SK-N-MC (cell line): Measurements from ENCODE around the gene EDA.

Experiments used
- EZH2 ChIP-seq: fragments of 200-600 bp; sonication (generic); IDR thresholded peaks from one replicate; pipeline ENCODE4 v1.6.1; 2017; ENCODE audit warnings: antibody characterized with exemption
- POLR2AphosphoS5 ChIP-seq: IDR thresholded peaks from 2 replicates; pipeline ENCODE4 v1.6.1; 2012; ENCODE audit warnings: mild to moderate bottlenecking, low read depth, low read length, borderline replicate concordance

GRCh38 chrX:70084592-70085240 lies 468.8 kb downstream of the EDA start:
- no peak for TF ChIP-seq EZH2
- no peak for TF ChIP-seq POLR2AphosphoS5
